DND-41 (cell line): ENCODE measurements around the gene GARS1.

ENCODE experiments used
- EZH2 ChIP-seq: IDR thresholded peaks from 3 replicates; pipeline ENCODE4 v1.6.1; 2012; ENCODE audit warnings: borderline replicate concordance, low read depth, mild to moderate bottlenecking, moderate library complexity, low read length, inconsistent platforms; ENCODE audit not compliant: severe bottlenecking
- TF ChIP-seq, protein P1 (sequence below): IDR thresholded peaks from 2 replicates; pipeline ENCODE4 v1.5.1; 2012; ENCODE audit warnings: borderline replicate concordance, low read length, moderate library complexity, mild to moderate bottlenecking; ENCODE audit not compliant: poor library complexity, severe bottlenecking; ENCODE audit errors: extremely low read depth

DNA sequence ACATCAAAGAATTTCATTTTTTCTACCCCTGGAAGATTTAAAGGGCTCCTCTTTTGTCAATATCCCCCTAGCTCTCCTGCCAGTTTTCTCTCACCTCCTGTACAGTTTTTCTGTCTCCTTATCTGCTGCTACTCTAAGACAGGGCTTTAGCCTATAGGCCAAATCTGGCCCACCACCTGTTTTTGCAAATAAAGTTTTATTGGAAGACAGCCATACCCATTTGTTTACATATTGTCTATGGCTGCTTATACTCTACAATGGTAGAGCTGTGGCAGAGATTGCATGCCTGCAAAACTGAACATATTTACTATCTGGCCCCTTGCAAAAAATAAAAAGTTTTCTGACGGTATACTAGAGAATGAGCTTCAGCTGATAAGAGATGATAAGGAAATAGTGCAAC lies 37.4 kb upstream of the GARS1 start:
- TF ChIP-seq, protein P1, sequence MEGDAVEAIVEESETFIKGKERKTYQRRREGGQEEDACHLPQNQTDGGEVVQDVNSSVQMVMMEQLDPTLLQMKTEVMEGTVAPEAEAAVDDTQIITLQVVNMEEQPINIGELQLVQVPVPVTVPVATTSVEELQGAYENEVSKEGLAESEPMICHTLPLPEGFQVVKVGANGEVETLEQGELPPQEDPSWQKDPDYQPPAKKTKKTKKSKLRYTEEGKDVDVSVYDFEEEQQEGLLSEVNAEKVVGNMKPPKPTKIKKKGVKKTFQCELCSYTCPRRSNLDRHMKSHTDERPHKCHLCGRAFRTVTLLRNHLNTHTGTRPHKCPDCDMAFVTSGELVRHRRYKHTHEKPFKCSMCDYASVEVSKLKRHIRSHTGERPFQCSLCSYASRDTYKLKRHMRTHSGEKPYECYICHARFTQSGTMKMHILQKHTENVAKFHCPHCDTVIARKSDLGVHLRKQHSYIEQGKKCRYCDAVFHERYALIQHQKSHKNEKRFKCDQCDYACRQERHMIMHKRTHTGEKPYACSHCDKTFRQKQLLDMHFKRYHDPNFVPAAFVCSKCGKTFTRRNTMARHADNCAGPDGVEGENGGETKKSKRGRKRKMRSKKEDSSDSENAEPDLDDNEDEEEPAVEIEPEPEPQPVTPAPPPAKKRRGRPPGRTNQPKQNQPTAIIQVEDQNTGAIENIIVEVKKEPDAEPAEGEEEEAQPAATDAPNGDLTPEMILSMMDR, result no peak
- no peak for TF ChIP-seq EZH2
